T-helper 17 cell (primary cell): ENCODE data around the gene TRMT2A. TPM values are rescaled to one million over a fixed set of nuclear protein-coding genes. Genes with fewer than 3 reads are reported as not detected.

Experiments
- ATAC-seq: fragments of 150-1000 bp; cut with Tn5 transposase; 2 replicates; pipeline ENCODE4 v1.10.0; 2021; ENCODE audit warnings: mild to moderate bottlenecking, moderate library complexity
- DNase-seq, 3 donors: peaks; one replicate each; pipeline versions ENCODE4 v3.0.0 to v3.0.0-alpha.2; 2020 to 2021
- H3K9me3 ChIP-seq: one replicate; pipeline ENCODE4 v1.7.0; 2013; ENCODE audit warnings: low read length, mild to moderate bottlenecking; ENCODE audit not compliant: control insufficient read depth, poor library complexity, severe bottlenecking
- H3K27ac Mint-ChIP-seq: one replicate; pipeline ENCODE4 v1.8.0; 2022; ENCODE audit warnings: mild to moderate bottlenecking, moderate library complexity, mixed read lengths
- H3K27me3 Mint-ChIP-seq: one replicate; pipeline ENCODE4 v1.8.0; 2022; ENCODE audit warnings: mixed read lengths
- H3K36me3 Mint-ChIP-seq: one replicate; pipeline ENCODE4 v1.8.0; 2022; ENCODE audit warnings: low read depth, mixed read lengths
- H3K4me1 Mint-ChIP-seq: one replicate; pipeline ENCODE4 v1.8.0; 2022; ENCODE audit warnings: mild to moderate bottlenecking, mixed read lengths
- H3K4me3 Mint-ChIP-seq: one replicate; pipeline ENCODE4 v1.8.0; 2022; ENCODE audit warnings: mild to moderate bottlenecking, moderate library complexity, mixed read lengths
- total RNA-seq, 4 donors: library from RNA in 2 of 4; stranded (reverse) in 2 of 4; gene quantifications; one replicate each; pipeline ENCODE4 v1.2.3 and lab custom pipeline; 2022 to 2026

The TRMT2A gene
- total RNA-seq, 2 donors from 2014 or later, result 77.1 to 85.5 TPM

DNA sequence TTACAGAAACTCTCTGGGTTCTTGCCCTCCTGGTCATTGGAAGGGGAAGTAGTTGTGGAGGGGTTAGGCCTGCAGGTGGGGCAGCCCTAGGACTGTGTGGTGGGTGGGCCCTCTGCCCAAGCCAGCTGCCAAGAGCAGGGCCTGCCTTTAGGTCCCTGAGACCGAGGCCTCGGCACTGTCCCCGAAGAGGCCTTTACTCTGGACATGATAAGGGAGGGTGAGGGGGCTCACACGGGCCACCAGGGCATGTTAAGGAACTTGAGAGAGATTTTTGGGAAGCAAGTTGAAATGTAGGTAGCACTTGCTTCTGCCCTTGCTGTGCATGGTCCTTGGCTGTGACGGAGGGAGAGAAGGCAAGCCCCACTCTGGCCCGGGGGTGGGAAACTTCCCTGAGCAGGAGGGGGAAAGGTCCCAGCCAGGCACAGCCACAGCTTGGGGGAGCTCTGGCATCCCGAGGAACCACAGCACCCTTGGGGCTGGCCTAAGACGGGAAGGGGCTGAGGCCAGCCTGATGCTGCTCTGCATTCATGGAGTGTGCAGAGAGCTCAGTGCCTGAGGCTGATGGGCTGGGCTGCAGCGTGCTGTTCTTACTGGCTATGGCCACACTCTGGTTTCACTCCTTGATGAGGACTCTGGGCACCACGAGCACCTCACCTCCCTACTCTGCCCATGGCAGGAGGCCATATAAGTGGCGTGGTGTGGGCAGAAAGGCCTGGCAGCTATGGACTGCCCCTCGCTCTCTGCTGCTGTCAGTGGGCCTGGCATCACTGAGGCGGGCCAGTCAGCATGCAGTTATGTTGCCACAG, 8.9 kb downstream of the TRMT2A start:
- H3K4me3 Mint-ChIP-seq, result no peak overlapping the region
- H3K4me1 Mint-ChIP-seq, result peaks cover 13% of the 10 kb centered on the region
- DNase-seq (no peak), ATAC-seq (no peak)
- no peaks in the 10 kb centered on the region for H3K27me3 Mint-ChIP-seq
- H3K27ac Mint-ChIP-seq, result no peak overlapping the region
- no peaks in the 10 kb centered on the region for H3K9me3 ChIP-seq
- peaks cover 2% of the 10 kb centered on the region for H3K36me3 Mint-ChIP-seq

DNA sequence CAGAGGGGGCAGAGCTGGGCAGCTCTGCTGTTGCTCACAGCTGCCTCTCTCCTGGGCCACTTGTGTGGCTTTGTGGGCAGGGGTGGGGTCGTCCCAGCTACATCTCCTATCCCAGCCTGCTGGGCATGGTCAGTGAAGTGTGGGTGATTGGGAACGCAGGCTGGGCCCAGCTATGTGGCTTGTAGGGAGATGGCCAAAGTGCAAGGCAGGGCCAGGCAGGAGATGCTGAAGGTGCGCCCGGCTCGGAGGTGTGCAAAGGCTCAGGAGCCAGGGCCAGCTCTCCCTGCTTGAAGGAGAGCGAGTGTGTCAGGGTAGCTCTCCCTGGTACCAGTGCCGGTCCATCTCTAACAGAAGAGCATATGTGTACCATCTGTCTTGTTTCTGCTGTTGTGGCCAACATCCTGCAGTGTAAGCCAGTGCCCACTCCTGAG, 9.5 kb downstream of the TRMT2A start:
- peaks cover 2% of the 10 kb centered on the region for H3K36me3 Mint-ChIP-seq
- DNase-seq (no peak), ATAC-seq (no peak)
- no peaks in the 10 kb centered on the region for H3K27me3 Mint-ChIP-seq
- peak overlapping the region; percentile 62 for H3K4me3 Mint-ChIP-seq
- peak overlapping the region; percentile 47 for H3K27ac Mint-ChIP-seq
- peaks cover 13% of the 10 kb centered on the region for H3K4me1 Mint-ChIP-seq
- H3K9me3 ChIP-seq, result no peaks in the 10 kb centered on the region

DNA sequence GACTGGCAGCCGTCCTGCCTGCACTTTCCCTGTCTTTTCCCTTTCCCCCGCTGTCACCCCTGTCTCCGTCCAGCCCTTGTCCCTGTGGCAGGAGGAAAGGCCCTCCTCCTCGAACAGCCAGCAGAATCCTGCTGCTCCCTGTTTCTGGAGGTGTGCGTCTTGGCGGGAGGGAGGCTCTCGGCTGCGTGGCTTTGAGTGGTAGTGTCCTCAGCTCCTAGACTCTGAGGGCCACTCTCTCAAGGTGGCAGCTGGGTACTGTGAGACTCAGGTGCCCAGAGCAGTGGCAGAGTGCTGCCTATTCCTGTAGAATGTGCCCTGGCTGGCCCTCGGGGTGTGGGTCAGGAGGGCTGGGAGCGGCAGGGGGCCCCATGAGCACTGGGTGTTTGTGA, 10.2 kb downstream of the TRMT2A start:
- Mint-ChIP-seq H3K4me1 (peaks cover 10% of the 10 kb centered on the region), H3K27ac (peak overlapping the region; percentile 47), H3K27me3 (no peaks in the 10 kb centered on the region), H3K4me3 (no peak overlapping the region), H3K36me3 (peaks cover 2% of the 10 kb centered on the region)
- H3K9me3 ChIP-seq, result no peaks in the 10 kb centered on the region
- ATAC-seq (no peak), DNase-seq (no peak)

GRCh38 chr22:20106205-20106848, 10.7 kb downstream of the TRMT2A start:
- no peaks in the 10 kb centered on the region for H3K27me3 Mint-ChIP-seq

GRCh38 chr22:20105456-20106204, 11.4 kb downstream of the TRMT2A start:
- Mint-ChIP-seq H3K4me3 (no peak overlapping the region), H3K36me3 (peaks cover 2% of the 10 kb centered on the region), H3K4me1 (peaks cover 16% of the 10 kb centered on the region), H3K27ac (peak overlapping the region; percentile 16), H3K27me3 (no peaks in the 10 kb centered on the region)
- no peaks in the 10 kb centered on the region for H3K9me3 ChIP-seq
- ATAC-seq (no peak), DNase-seq (no peak)

More at GRCh38 chr22:20106205-20106848, 10.7 kb downstream of the TRMT2A start:
- no peak for DNase-seq
- Mint-ChIP-seq H3K4me1 (peaks cover 10% of the 10 kb centered on the region), H3K36me3 (peaks cover 2% of the 10 kb centered on the region), H3K27ac (peak overlapping the region; percentile 47), H3K4me3 (no peak overlapping the region)
- ATAC-seq, result no peak
- no peaks in the 10 kb centered on the region for H3K9me3 ChIP-seq

GRCh38 chr22:20102203-20102780, 14.7 kb downstream of the TRMT2A start:
- Mint-ChIP-seq H3K4me3 (peak overlapping the region; percentile 41), H3K36me3 (peaks cover 2% of the 10 kb centered on the region), H3K27me3 (no peaks in the 10 kb centered on the region), H3K4me1 (peaks cover 27% of the 10 kb centered on the region), H3K27ac (peak overlapping the region; percentile 96)
- no peak for ATAC-seq
- H3K9me3 ChIP-seq, result no peaks in the 10 kb centered on the region
- no peak for DNase-seq

GRCh38 chr22:20101638-20102037, 15.4 kb downstream of the TRMT2A start:
- Mint-ChIP-seq H3K36me3 (peaks cover 2% of the 10 kb centered on the region), H3K4me3 (no peak overlapping the region), H3K4me1 (peaks cover 31% of the 10 kb centered on the region), H3K27me3 (no peaks in the 10 kb centered on the region), H3K27ac (peak overlapping the region; percentile 96)
- no peaks in the 10 kb centered on the region for H3K9me3 ChIP-seq
- DNase-seq (no peak), ATAC-seq (no peak)

DNA sequence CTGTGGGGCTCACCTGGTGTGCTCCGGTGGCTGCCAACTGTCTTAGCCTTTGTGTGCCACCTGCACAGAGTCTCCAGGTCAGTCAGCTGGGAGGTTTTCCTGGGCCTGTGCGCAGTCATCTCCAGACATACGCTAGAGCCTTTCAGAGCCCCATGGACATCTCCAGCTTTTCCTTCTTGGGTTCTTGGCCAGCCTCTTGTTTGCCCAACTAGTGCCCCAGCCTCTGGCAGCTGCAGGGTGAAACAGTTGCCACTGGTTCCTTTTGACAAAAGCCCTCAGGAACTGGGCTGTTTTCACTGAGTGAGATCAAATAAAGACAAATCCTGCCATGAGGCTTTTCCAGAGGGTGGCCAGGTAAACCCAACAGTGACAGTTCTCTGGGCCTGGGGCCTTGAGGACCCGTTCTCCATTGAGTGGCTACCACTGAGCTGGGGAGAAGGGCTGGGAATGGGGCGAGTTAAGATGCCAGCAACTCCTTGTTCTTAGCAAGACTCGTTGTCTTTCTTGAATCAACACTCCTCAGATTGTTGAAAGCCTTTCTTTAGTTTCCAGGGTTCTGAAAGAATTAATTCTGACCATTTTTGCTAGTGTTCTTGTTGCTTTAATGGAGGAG, 17.8 kb downstream of the TRMT2A start:
- Mint-ChIP-seq H3K4me3 (peak overlapping the region; percentile 87), H3K27me3 (no peaks in the 10 kb centered on the region), H3K4me1 (peaks cover 34% of the 10 kb centered on the region), H3K36me3 (peaks cover 7% of the 10 kb centered on the region), H3K27ac (peak overlapping the region; percentile 96)
- no peak for DNase-seq
- ATAC-seq, result no peak
- H3K9me3 ChIP-seq, result no peaks in the 10 kb centered on the region

DNA sequence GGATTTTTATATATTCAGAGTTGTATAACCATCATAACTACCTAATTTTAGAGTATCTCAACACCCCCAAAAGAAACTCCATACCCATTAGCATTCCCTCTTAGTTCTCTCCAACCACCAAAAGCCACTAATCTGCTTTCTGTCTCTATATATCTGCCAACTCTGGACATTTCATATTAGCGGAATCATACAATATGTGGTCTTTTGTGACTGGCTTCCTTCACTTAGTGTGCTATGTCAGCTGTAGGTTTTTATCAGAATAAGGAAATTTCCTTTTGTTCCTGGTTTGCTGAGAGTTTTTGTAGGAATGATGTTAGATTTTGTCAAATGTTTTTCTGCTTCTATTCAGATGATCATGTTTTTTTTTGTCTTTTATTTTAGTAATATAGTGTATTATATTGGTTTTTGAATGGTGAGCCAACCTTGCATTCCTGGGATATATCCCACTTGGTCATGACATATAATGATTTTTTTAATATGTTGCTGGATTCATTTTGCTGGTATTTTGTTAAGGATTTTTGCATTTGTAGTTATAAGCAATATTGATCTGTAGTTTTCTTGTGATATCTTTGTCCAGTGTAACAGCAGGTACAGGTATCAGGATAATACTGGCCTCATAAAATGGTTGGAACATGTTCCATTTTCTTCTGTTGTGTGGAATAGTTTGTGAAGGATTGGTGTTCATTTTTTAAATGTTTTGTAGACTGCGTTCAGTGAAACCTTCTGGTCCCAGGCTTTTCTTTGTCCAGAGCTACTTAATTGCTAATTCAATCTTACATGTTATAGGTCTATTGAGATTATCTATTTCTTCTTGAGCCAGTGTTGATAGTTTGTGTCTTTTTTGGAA, 20.2 kb downstream of the TRMT2A start:
- no peaks in the 10 kb centered on the region for H3K27me3 Mint-ChIP-seq
- no peak for ATAC-seq
- H3K27ac Mint-ChIP-seq, result peak overlapping the region; percentile 65
- no peak for DNase-seq
- peaks cover 7% of the 10 kb centered on the region for H3K36me3 Mint-ChIP-seq
- H3K9me3 ChIP-seq, result no peaks in the 10 kb centered on the region
- H3K4me1 Mint-ChIP-seq, result peaks cover 30% of the 10 kb centered on the region
- no peak overlapping the region for H3K4me3 Mint-ChIP-seq

- no peaks in the 10 kb centered on the region for H3K9me3 ChIP-seq
- Mint-ChIP-seq H3K4me1 (peaks cover 28% of the 10 kb centered on the region), H3K4me3 (no peak overlapping the region), H3K27ac (peak overlapping the region; percentile 65), H3K36me3 (peaks cover 14% of the 10 kb centered on the region), H3K27me3 (no peaks in the 10 kb centered on the region)
- no peak for DNase-seq
- no peak for ATAC-seq
These were observed 21.5 kb downstream of the TRMT2A start for GRCh38 chr22:20095521-20095920.

GRCh38 chr22:20094197-20094807, 22.7 kb downstream of the TRMT2A start:
- Mint-ChIP-seq H3K4me1 (peaks cover 22% of the 10 kb centered on the region), H3K27ac (peak overlapping the region; percentile 47), H3K4me3 (peak overlapping the region; percentile 43), H3K27me3 (no peaks in the 10 kb centered on the region), H3K36me3 (peaks cover 16% of the 10 kb centered on the region)
- ATAC-seq (no peak), DNase-seq (no peak)
- H3K9me3 ChIP-seq, result no peaks in the 10 kb centered on the region
